ENCODE measurements around the gene RBM12.
"Not testable (repeated sequence)": the region's sequence is repeated elsewhere in the genome, so short reads cannot be mapped to it uniquely, and the experiment has no call there.

RBM12 gene

DNA sequence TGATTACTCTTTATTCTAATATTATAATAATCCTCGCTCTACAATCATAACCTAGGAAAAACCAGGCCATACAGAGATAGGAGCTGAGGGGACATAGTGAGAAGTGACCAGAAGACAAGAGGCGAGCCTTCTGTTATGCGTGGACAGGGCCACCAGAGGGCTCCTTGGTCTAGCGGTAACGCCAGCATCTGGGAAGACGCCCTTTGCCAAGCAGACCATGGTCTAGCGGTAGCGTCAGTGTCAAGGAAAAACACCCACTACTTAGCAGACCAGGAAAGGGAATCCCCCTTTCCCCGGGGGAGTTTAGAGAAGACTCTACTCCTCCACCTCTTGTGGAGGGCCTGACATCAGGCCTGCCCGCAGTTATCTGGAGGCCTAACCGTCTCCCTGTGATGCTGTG, 22.2 kb upstream of the RBM12 start:
- H3K36me3 Mint-ChIP-seq (ENCODE audit: insufficient read depth) = peaks cover 59% of the 10 kb centered on the region
- not testable (repeated sequence) for ATAC-seq (replicated peaks); H3K27me3 Mint-ChIP-seq; DNase-seq; H3K27ac Mint-ChIP-seq; H3K4me3 Mint-ChIP-seq; H3K4me1 Mint-ChIP-seq (ENCODE audit: low read depth in 2 of 2); H3K9me3 Mint-ChIP-seq

DNA sequence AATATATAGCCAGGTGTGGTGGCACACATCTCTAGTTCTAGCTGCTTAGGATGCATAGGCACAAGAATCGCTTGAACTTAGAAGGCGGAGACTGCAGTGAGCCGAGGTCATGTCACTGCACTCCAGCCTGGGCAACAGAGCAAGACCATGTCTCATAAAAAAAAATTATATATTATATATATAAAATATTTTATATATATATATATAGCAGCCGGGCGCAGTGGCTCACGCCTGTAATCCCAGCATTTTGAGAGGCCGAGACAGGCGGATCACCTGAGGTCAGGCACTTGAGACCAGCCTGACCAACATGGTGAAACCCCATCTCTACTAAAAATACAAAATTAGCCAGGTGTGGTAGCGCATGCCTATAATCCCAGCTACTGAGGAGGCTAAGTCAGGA, 20.7 kb upstream of the RBM12 start:
- peak overlapping the region in 1 of 2 donors; percentile 46 for H3K27ac Mint-ChIP-seq
- not testable (repeated sequence) for ATAC-seq (replicated peaks); DNase-seq; H3K9me3 Mint-ChIP-seq; H3K4me1 Mint-ChIP-seq (ENCODE audit: low read depth in 2 of 2); H3K4me3 Mint-ChIP-seq; H3K27me3 Mint-ChIP-seq
- peaks cover 44% of the 10 kb centered on the region for H3K36me3 Mint-ChIP-seq (ENCODE audit: insufficient read depth)

DNA sequence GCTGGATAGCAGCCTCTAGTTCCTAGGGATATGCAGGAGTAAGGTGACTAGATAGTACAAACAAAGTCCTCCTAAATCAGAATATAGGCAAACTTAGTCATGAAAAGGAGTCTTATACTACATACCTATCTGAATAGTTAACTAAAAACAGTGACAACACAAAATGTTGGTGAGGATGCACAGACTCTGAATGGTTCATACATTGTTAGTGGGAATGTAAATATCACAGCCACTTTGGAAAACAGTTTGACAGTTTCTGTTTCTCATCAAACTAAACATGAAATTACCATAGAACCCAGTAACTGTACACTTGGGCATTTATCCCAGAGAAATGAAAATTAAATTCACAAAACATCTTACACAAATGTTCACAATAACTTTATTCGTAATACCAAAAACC, 17.3 kb upstream of the RBM12 start:
- no peak overlapping the region for H3K4me3 Mint-ChIP-seq
- no peaks in the 10 kb centered on the region for H3K9me3 Mint-ChIP-seq
- no peak overlapping the region for H3K27ac Mint-ChIP-seq
- H3K36me3 Mint-ChIP-seq (ENCODE audit: insufficient read depth) = peaks cover 30% of the 10 kb centered on the region
- ATAC-seq (replicated peaks) = no peak
- H3K4me1 Mint-ChIP-seq (ENCODE audit: low read depth in 2 of 2) = no peaks in the 10 kb centered on the region
- H3K27me3 Mint-ChIP-seq = no peaks in the 10 kb centered on the region
- DNase-seq = no peak

DNA sequence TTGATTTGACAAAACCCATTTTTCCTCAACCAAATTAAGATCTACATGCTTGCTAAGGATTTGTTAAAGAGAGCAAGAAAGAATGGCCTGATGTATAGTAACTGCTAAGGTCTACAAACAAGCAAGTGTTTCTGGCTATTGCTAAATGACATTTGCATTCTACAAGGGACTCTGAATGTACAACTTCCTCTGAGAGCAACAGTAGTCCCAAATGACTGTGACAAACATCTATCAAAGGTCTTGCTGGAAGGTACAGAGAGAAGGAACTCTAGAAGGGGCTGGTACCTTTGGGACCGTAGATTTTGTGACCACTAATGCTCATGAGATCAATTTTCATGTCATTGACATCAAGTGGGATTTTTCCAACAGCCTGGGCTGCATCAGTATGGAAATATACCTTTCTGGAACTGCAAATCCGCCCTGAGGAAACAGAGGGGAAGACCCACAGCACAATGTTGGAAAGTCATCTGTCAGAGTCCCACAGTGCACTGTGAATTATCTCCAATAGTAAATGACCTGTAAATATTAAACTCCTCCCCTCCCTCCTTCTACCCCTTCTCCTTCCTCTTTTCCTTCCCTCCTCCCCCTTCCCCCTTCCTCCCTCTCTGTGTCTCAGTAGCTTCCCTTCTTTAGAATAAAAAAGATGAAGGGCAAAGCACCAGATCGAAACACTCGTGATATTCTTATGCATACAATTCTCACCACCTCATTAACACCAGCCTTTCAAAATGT, 15.9 kb upstream of the RBM12 start:
- ATAC-seq (replicated peaks) (no peak), DNase-seq (no peak)
- Mint-ChIP-seq H3K36me3 (ENCODE audit: insufficient read depth) (peaks cover 33% of the 10 kb centered on the region), H3K27me3 (no peaks in the 10 kb centered on the region), H3K4me3 (no peak overlapping the region), H3K9me3 (no peaks in the 10 kb centered on the region), H3K27ac (no peak overlapping the region), H3K4me1 (ENCODE audit: low read depth in 2 of 2) (no peaks in the 10 kb centered on the region)

DNA sequence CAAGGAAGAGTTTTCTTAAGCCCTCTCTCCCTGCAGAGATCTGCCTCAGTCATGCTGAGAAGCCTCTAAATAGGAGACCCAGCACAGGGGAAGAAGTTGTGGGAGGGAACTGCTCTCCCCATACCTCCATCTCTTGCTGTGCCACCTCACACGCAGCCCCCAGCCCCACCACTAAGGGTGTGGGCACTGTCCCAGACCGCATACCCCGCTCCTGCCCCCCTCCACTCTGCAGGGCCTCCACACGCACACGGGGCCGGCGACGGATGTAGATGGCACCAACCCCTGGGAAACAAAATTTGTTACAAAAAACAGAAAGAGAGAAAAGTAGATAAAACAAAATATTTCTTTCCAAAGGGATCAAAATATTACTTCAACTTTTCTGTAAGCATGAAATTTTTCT, 10.2 kb upstream of the RBM12 start:
- DNase-seq = no peak
- H3K36me3 Mint-ChIP-seq (ENCODE audit: insufficient read depth) = peaks cover 42% of the 10 kb centered on the region
- H3K9me3 Mint-ChIP-seq = no peaks in the 10 kb centered on the region

DNA sequence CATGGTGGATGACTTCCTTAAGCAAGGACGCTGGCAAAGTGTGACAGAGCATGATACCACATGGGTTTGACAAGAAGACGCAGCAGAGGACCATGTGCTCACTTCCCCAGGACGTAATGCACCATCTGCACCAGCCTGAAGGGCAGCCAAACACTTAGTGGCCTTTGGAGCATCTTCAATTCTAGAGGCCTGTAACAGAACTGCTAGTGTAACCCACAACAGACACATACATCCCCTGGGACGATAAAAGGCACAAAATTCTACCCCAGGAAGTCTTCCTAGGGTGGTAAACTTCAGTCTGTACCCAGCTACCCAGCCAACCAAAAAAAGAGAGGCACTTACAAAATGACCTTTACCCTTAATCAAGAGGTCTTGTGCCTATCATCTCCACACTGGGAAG, 9.2 kb upstream of the RBM12 start:
- Mint-ChIP-seq H3K36me3 (ENCODE audit: insufficient read depth) (peaks cover 38% of the 10 kb centered on the region), H3K4me3 (no peak overlapping the region), H3K27ac (no peak overlapping the region), H3K9me3 (no peaks in the 10 kb centered on the region), H3K27me3 (no peaks in the 10 kb centered on the region), H3K4me1 (ENCODE audit: low read depth in 2 of 2) (no peaks in the 10 kb centered on the region)
- ATAC-seq (replicated peaks) (no peak), DNase-seq (no peak)

More for the DNA sequence above, 10.2 kb upstream of the RBM12 start:
- Mint-ChIP-seq H3K27ac (no peak overlapping the region), H3K4me1 (ENCODE audit: low read depth in 2 of 2) (no peaks in the 10 kb centered on the region), H3K27me3 (no peaks in the 10 kb centered on the region), H3K4me3 (no peak overlapping the region)
- no peak for ATAC-seq (replicated peaks)

DNA sequence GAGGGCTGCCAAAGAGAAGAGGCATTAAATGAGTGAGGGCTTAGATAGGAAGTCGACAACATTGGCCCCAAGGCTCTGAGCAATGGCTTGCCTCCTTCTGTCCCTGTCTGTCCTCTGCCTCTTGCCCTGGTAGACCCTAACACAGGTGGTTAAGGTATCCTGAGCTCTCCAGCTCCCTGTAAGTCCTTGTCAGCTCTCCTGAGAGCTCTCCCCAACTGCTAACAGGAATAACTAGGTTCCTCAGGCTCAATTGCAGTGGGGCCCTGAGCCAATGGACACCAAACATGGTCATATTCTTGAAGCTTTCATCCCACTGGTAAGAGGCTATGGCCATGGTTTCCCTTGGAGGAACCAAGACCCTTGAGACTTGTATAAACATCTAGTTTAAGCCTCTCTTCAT, 5.0 kb upstream of the RBM12 start:
- no peak overlapping the region for H3K4me3 Mint-ChIP-seq
- no peak overlapping the region for H3K27ac Mint-ChIP-seq
- DNase-seq (no peak), ATAC-seq (replicated peaks) (no peak)
- peaks cover 3 to 5% of the 10 kb centered on the region in 2 donors for H3K4me1 Mint-ChIP-seq (ENCODE audit: low read depth in 2 of 2)
- H3K27me3 Mint-ChIP-seq = no peaks in the 10 kb centered on the region
- H3K9me3 Mint-ChIP-seq = no peaks in the 10 kb centered on the region
- H3K36me3 Mint-ChIP-seq (ENCODE audit: insufficient read depth) = peaks cover 34% of the 10 kb centered on the region

DNA sequence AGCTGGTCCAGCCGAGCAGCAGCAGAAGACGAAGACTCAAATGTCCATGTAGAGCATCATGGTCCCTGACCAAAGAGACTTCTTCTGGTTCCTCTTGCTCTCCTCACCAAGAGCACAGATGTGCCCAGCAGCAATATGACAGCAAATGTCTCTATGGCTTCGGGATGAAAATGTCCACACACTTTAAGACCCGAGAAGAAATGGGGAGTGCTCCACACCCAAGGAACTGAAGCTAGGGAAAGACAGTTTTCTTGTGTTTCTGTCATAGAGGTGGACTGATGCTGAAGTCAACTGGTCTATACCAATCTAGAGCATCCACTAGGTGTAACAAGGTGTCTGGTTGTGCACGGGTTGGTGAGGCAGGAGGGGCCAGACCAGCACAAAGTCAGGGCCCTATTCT, 4.5 kb upstream of the RBM12 start:
- no peak for DNase-seq

DNA sequence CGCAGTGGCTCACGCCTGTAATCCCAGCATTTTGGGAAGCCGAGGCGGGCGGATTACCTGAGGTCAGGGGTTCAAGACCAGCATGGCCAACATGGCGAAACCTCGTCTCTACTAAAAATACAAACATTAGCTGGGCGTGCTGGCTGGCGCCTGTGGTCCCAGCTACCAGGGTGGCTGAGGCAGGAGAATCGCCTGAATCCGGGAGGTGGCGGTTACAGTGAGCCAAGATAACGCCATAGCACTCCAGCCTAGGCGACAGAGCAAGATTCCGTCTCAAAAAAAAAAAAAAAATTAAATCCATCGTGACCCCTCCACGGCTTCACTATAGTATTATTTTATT, 1.2 kb upstream of the RBM12 start:
- peak overlapping the region in 1 of 2 donors; percentile 4 for H3K27ac Mint-ChIP-seq
- no peaks in the 10 kb centered on the region for H3K27me3 Mint-ChIP-seq
- H3K4me3 Mint-ChIP-seq = peak overlapping the region in 1 of 2 donors; percentile 31
- DNase-seq = no peak
- H3K9me3 Mint-ChIP-seq = no peaks in the 10 kb centered on the region
- peaks cover 46% of the 10 kb centered on the region for H3K36me3 Mint-ChIP-seq (ENCODE audit: insufficient read depth)
- H3K4me1 Mint-ChIP-seq (ENCODE audit: low read depth in 2 of 2) = peaks cover 32 to 37% of the 10 kb centered on the region in 2 donors
- ATAC-seq (replicated peaks) = no peak

More for the DNA sequence above, 4.5 kb upstream of the RBM12 start:
- Mint-ChIP-seq H3K4me3 (no peak overlapping the region), H3K27me3 (no peaks in the 10 kb centered on the region), H3K9me3 (no peaks in the 10 kb centered on the region), H3K36me3 (ENCODE audit: insufficient read depth) (peaks cover 38% of the 10 kb centered on the region), H3K27ac (no peak overlapping the region), H3K4me1 (ENCODE audit: low read depth in 2 of 2) (peaks cover 3 to 5% of the 10 kb centered on the region in 2 donors)
- ATAC-seq (replicated peaks) = no peak

DNA sequence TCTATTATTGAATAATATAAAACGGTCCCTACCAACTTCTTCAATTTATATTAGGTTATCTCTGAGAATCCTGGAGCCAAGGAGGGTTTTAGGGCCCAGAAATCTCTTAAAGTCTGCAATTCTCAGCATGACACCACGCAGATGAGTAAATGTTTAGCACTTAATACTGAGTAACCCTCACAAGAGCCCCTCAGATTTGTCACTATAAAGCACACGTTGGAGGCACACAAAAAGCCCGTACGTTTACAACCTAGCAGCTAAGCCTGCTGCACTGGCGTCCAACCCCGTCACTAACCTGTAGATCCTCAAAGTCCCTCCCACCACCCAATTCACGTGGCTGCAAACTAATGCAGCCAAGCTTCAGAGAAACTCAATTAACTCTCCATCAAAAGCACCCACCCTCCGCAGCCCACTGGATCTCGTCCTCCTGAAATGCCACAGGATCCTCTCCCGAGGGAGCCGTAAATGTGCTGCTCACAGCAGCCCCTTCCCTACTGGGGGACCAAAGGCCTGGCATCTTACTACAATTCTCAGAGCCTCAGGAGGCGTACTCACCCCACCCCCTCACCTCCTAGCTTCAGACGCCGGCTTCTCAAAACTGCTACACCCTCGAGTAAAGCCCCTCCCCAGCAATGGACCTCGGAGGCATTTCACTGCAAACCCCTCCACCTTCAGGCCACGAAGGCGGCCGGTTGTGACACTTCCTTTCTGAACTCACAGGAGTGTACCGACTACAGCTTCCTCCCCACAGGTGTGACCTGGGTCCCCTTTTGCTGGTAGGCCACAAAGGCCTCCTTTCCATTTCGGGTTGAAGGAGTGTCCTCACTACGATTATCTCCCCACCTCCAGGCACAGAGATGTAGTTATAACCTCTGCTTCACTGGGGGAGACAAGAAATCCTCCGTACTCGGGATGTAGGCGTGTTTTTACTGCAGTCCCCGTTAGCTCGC, 909 bp downstream of the RBM12 start:
- ATAC-seq (replicated peaks) (peak; percentile 73), DNase-seq (peak; percentile 69 to 74 (median 70))
- H3K4me3 Mint-ChIP-seq = peak overlapping the region; percentile 97 to 98
- H3K4me1 Mint-ChIP-seq (ENCODE audit: low read depth in 2 of 2) = peaks cover 48 to 57% of the 10 kb centered on the region in 2 donors
- peak overlapping the region; percentile 98 to 99 for H3K27ac Mint-ChIP-seq
- H3K9me3 Mint-ChIP-seq = no peaks in the 10 kb centered on the region
- H3K36me3 Mint-ChIP-seq (ENCODE audit: insufficient read depth) = peaks cover 42% of the 10 kb centered on the region
- no peaks in the 10 kb centered on the region for H3K27me3 Mint-ChIP-seq

DNA sequence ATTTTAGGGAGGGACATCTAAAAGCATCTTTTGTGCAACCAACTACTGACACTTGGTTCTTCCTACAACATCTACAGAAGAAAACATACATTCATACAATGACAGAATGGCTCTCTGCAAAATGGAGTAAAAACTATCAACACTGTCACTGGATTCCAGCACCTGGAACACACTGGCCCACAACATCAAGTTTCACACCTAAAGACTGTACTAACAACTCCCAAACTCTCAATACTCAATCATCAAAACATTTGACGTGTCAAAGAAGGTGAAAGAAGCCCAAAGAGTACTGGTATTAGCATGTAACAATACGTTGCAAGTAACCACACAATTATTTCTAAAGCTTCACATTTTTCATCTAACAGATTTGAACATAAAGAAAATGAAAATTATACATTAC, 2.1 kb downstream of the RBM12 start:
- peaks cover 39% of the 10 kb centered on the region for H3K36me3 Mint-ChIP-seq (ENCODE audit: insufficient read depth)
- no peaks in the 10 kb centered on the region for H3K27me3 Mint-ChIP-seq
- H3K9me3 Mint-ChIP-seq = no peaks in the 10 kb centered on the region
- peak overlapping the region; percentile 98 to 99 for H3K27ac Mint-ChIP-seq
- H3K4me3 Mint-ChIP-seq = peak overlapping the region; percentile 97 to 98
- ATAC-seq (replicated peaks) (no peak), DNase-seq (no peak)
- peaks cover 49 to 67% of the 10 kb centered on the region in 2 donors for H3K4me1 Mint-ChIP-seq (ENCODE audit: low read depth in 2 of 2)

DNA sequence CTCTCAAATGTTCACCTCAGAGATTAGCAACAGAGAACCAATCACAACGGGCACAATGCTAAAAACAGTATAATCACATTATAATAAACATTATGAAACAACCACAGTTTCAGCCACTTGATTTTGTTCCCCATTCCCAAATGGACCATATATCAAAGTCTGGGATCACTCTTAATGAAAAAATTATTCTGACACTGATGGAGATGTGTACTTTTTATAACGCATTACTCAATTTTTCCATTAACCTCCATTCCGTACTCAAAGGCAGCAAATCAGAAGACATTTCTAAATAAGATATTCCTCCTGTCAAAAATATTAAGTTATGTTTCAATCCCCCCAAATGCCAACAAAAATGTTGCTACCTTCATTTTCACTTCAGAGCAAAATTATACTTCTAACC, 2.8 kb downstream of the RBM12 start:
- H3K27ac Mint-ChIP-seq = peak overlapping the region; percentile 98 to 99
- no peaks in the 10 kb centered on the region for H3K9me3 Mint-ChIP-seq
- H3K36me3 Mint-ChIP-seq (ENCODE audit: insufficient read depth) = peaks cover 39% of the 10 kb centered on the region
- H3K4me1 Mint-ChIP-seq (ENCODE audit: low read depth in 2 of 2) = peaks cover 53 to 73% of the 10 kb centered on the region in 2 donors
- DNase-seq (no peak), ATAC-seq (replicated peaks) (no peak)
- no peaks in the 10 kb centered on the region for H3K27me3 Mint-ChIP-seq
- H3K4me3 Mint-ChIP-seq = peak overlapping the region; percentile 97 to 98

DNA sequence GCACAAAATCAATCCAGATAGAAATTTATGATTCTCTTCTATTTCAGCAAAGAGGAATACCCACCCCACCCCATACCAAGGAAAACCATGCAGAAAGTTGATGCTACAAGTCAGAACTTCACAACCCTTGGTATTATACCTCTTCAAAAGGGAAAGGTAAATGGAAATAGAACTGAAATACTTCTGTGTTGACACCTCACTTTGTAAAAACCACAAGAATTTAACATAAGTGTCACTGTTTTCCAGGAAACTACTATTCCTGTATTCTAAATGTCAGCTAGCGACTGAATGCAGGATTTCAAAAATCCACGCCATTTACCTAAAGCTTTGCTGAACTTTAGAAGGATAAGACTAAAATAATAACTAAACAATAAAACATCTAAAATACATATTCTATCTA, 3.6 kb downstream of the RBM12 start:
- H3K9me3 Mint-ChIP-seq = no peaks in the 10 kb centered on the region
- H3K27me3 Mint-ChIP-seq = no peaks in the 10 kb centered on the region
- peaks cover 48% of the 10 kb centered on the region for H3K36me3 Mint-ChIP-seq (ENCODE audit: insufficient read depth)
- ATAC-seq (replicated peaks) (no peak), DNase-seq (no peak)
- peaks cover 56 to 76% of the 10 kb centered on the region in 2 donors for H3K4me1 Mint-ChIP-seq (ENCODE audit: low read depth in 2 of 2)
- H3K4me3 Mint-ChIP-seq = peak overlapping the region; percentile 97 to 98
- H3K27ac Mint-ChIP-seq = peak overlapping the region; percentile 98 to 99
